T-helper 1 cell (primary cell): Measurements from ENCODE around the gene TSHZ1.

Experiments
- DNase-seq, 5 donors: peaks; one replicate each; pipeline ENCODE4 v3.0.0-alpha.2; 2012 to 2020

TSHZ1 gene

GRCh38 chr18:75208155-75208835 is 2.3 kb upstream of the TSHZ1 start:
- peak in 4 of 5 donors; percentile 27 to 46 (median 30) for DNase-seq

DNA sequence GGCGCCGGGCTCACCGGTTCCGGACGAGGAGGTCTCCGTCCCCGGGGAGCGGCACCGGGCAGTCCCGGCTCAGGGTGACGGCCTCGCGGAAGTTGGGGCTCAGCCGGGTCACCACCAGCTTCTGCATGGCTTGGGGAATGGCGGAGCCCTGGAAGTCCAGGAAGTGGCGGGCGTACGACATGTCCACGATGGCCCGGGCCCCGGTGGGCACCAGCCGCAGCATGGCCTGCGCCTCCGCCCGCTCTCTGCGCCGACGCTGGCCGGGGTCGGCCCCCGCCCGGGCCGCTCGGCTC is 1.8 kb upstream of the TSHZ1 start:
- no peak for DNase-seq

DNA sequence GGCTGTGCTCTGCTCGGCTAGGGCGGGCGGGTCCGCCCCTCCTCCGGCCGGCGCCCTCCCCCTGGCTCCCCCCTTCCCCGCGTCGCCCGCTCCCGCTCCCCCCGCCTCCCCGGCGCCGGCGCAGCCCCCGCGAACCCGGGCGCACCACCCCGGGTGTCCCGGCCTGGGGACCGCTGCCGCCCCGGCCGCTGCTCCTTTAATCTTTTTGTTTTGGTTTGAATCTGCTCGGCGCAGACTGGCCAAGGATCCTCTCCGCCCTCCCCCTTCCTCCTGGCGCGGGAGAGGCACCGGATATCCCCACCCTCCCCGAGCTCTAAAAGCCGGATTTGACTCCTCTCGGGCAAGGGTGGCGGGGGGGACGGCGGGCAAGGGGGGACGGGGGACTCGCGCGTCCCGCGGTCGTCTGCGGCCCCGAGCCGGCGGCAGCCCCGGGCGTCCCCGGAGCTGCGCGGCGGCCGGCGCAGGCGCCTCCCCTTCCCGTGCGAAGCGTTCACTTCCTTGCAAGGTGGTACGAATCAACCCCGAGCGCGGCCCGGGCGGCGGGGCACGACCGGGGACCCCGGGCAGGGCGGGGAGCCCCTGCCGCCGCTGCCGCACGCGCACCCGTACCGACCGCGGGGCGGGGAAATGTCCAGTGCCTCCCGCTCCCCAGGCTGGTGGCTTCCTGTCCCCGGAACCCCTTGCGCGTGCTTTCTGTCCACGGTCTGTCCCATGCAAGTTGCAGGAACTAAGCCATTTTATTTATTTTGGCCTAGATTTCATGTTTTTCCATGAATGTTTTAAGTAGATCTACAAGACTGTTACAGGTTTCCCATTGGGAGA is 1.3 kb upstream of the TSHZ1 start, which contains the start of gene PTGR3:
Gene PTGR3, minus strand, starts transcription at position 11 of the 822 bp plus-strand sequence. CDS start 81 bp downstream, outside the sequence.
- peak; percentile 52 to 90 (median 68) for DNase-seq

GRCh38 chr18:75209951-75210258 is 692 bp upstream of the TSHZ1 start:
- DNase-seq: no peak

DNA sequence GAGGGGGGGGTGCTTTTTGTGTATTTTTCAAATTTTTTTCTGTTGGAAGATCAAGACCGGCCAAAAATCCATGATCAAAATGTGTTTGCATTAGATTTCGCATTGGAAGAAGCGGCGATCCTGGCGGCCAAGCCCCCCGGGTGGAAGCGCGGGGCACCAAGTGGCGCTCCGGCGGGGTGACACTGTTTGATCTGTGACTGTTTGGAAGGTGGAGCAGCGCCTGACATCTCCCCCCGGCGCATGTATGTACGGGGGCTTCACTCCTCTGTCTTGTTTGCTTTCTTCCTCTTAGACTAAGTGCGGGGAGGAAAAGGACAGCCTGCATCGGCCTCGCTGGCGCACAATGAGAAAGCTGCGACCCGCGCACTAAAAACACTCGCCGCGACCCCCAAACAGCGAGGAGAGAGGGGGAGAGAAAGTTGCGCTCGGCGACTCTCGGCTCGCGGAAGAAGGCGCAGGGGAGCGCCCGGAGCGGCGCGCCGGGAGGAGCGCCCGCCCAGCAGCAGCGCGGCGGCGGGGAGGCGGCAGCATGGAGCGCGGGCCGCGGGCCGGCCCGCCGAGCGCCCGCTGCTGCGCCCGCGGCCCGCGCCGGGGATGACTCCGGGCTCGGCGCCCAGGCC is 515 bp downstream of the TSHZ1 start:
- peak in 3 of 5 donors; percentile 13 to 26 (median 19) for DNase-seq

- DNase-seq: no peak
These were observed 992 bp downstream of the TSHZ1 start for GRCh38 chr18:75211626-75211952.

GRCh38 chr18:75211953-75212750 is 1.6 kb downstream of the TSHZ1 start:
- peak in 2 of 5 donors; percentile 16 to 21 for DNase-seq

GRCh38 chr18:75212751-75213090 is 2.1 kb downstream of the TSHZ1 start:
- DNase-seq: no peak

- no peak for DNase-seq
These were observed 3.2 kb downstream of the TSHZ1 start for GRCh38 chr18:75213611-75214331.

GRCh38 chr18:75214332-75214690 is 3.7 kb downstream of the TSHZ1 start:
- DNase-seq: no peak

DNA sequence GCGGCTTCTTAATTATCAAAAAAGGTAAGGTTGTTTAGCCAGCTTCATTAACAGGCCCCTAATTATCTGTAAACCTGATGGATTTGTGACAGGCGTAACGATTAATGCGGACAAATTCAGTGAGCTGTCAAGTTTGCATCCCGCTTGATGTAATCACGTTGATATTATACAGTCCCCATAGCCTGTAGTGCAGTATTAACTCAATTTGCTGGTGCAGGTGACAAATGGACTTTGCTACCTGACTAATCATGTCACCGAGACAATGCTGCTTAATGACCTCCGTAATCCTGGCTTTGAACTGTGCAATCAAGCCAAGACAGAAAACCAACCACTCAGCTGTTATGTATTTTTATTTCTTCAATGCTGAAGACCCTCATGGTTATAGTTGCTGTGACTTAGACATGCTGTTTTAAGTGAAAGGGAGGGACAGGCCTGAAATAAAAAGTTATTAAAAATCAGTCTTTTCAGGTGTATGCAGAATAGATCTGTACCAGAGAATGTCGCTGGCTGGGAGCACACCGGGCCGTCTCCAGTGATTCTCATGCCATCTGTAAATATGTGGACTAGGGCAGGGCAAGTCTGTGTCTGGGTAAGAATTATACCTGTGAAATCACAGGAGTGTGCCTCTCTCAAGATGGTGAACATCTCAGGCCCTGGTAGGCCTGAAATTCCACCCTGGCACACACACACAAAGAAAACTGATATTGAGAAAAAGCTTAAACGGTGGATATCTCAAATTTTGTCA is 4.3 kb downstream of the TSHZ1 start:
- no peak for DNase-seq

DNA sequence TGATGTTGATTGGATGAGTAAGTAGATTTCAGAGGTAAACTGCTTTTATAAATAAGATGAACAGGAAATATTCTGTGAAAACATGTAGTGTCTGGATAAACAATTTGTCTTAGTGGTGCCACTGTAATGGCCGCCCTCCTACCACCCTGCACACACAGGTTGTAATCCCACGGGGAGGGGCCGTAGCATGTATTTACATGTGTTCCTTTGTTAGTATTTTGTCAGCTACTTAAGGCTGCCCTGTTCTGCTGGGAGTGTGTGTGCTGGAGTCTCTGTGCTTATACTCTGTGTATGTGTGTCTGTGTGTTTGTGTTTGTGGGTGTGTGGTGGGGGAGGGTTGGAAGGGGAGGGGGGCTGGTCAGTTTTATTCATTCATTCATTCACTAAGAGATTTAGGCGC is 5.1 kb downstream of the TSHZ1 start:
- DNase-seq: no peak

GRCh38 chr18:75216212-75216910 is 5.8 kb downstream of the TSHZ1 start:
- peak in 1 of 5 donors; percentile 43 for DNase-seq

DNA sequence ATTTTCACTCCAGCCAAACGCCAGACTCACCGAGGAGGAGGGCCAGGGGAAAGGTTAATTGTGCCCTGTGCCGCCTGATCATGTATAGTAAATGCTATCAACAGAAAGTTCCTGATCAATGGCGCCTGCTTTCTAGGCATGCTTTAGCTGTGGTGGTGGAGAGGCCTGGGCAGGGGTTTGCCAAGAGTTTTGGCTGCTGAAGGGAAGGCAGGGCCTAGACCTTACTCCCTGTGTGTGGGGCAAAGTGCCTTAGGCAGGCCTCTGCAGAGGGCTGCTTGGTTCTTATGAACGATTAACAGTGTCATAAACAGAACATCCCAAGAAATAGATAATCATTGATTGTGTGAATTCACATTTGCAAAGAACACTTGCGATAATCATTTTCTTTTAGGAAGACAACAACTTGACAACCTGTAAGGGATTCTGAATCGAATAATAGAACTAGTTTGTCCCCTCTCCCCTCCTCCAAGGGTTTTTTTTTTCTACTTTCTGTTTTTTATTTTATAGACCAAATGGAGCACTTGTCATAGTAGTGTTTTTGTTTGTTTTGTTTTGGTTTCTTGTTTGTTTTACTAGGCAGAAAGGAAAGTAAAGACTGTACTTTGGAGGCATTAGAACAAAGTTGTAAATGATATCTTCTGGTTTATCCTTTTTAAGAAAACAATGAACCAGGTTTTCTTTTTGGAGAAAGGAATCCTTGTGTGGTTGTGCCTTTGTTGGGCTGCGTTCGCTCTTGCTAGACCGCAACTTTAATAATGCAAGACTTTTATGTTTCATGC is 6.5 kb downstream of the TSHZ1 start:
- no peak for DNase-seq

DNA sequence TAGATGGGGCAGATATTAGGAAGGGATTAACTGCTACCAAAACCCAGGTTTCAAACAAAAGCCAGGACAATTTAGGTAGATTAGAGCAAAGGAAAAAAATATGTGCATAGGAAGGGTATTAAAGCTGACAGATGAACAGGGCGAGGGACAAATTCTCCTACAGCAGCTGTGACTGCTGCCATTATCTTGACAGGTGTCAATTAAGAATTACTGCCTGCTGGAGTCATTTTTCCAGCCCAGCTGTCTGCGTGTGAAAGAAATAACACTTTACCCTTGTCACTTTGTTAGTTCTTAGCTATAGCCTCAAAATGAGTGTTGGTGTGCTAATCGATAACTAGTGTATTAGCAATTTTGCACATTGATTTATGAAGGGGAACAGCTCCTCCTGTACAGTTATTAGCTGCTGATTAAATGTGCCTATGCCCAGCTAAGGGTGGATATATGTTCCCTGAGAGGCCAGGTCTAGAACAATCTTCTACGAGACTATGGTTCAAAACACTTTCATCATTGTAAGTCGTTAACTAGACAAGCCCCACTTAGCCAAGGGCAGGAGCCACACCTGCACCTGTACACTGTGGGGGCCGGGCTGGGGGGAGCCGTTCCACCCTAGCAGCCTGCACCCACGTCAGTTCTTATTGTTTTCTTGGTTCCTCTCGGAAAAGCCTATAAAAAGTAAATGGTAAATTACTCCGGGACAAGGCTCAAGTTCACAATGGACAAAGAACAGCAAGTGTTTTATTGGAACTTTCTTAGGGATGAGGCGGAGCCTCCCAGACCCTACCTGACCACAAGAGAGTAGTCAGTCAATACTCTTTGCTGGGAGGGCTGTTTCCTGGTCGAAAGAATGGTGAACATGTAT is 7.7 kb downstream of the TSHZ1 start:
- DNase-seq: no peak

DNA sequence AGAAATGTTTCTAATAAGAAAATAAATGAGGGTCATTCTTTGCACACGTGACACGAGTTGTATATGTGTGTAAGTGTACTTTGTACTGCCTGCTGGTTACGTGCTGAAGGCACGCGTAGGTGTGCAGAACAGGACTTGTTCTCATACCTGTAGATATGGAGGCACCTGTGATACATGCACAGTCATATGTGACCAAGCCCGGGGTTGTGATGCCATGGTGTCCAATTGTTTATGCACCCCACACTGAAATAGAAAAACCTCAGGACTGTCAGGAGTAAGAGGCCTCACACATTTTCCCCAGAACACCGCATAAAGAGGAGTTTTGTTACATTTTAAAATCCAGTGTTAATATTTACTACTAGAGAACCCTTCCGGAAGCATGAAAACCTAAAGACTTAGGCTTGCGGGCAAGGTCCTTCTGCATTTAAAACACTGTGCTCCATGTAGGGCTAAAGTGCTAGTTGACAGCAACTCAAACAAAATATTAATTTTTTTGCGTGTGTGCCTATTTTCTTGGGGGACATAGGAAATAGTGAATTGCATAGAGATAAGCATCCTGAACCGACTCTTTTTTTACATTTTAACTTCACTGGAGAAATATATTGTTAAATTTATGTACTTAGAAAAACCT is 9.3 kb downstream of the TSHZ1 start:
- no peak for DNase-seq

- no peak for DNase-seq
These were observed 10.2 kb downstream of the TSHZ1 start for GRCh38 chr18:75220551-75221355.

GRCh38 chr18:75221397-75221796 is 10.8 kb downstream of the TSHZ1 start:
- no peak for DNase-seq
